Activated CD8-positive, alpha-beta T cell treated with anti-CD3 and anti-CD28 coated beads for 36 hours (primary cell): ENCODE data around the gene CHN1. TPM values are rescaled to one million over a fixed set of nuclear protein-coding genes. Genes with fewer than 3 reads are reported as not detected.

ENCODE experiments used
- ATAC-seq: fragments of 200-7000 bp; cut with Tn5 transposase; one replicate; pipeline ENCODE4 v1.10.0; 2021; ENCODE audit warnings: mild to moderate bottlenecking, moderate library complexity
- CTCF ChIA-PET: fragments of 350-600 bp; sonication (Branson Sonifier 250); formaldehyde crosslinking; loops from one replicate; lab custom pipeline; 2021; ENCODE audit warnings: antibody characterized with exemption; lab: Charles Lee
- POLR2A ChIA-PET: fragments of 350-600 bp; sonication (Branson Sonifier 250); formaldehyde crosslinking; loops from one replicate; lab custom pipeline; 2021; ENCODE audit warnings: antibody characterized with exemption; lab: Charles Lee
- DNase-seq: peaks from one replicate; pipeline ENCODE4 v3.0.0-alpha.2; 2020
- H3K27ac Mint-ChIP-seq: one replicate; pipeline ENCODE4 v1.8.0; 2021; ENCODE audit warnings: mild to moderate bottlenecking, mixed read lengths
- H3K27me3 Mint-ChIP-seq: one replicate; pipeline ENCODE4 v1.8.0; 2021; ENCODE audit warnings: mixed read lengths
- H3K36me3 Mint-ChIP-seq: one replicate; pipeline ENCODE4 v1.8.0; 2021; ENCODE audit warnings: low read depth, mixed read lengths
- H3K4me1 Mint-ChIP-seq: one replicate; pipeline ENCODE4 v1.8.0; 2021; ENCODE audit warnings: low read depth, mixed read lengths
- H3K4me3 Mint-ChIP-seq: one replicate; pipeline ENCODE4 v1.8.0; 2021; ENCODE audit warnings: mild to moderate bottlenecking, moderate library complexity, mixed read lengths
- H3K9me3 Mint-ChIP-seq: one replicate; pipeline ENCODE4 v1.8.0; 2021; ENCODE audit warnings: mixed read lengths
- CTCF ChIP-seq: fragments of 200-600 bp; IDR thresholded peaks from one replicate; pipeline ENCODE4 v1.8.0; 2022; ENCODE audit warnings: antibody characterized with exemption, mild to moderate bottlenecking
- intact Hi-C: fragments of 100-400 bp; cut with micrococcal nuclease; formaldehyde crosslinking; loops from one replicate; pipeline ENCODE4 v1.10.0; 2022
- total RNA-seq, 2 experiments: library from RNA; stranded (reverse); gene quantifications; one replicate each; pipeline ENCODE4 v1.2.3, GENCODE V29; 2021

Gene CHN1
- total RNA-seq, 2 experiments from 2014 or later: 2.9 to 3.0 TPM

- intact Hi-C loops: no loop called here
- ChIA-PET CTCF (no interaction called here), POLR2A (no interaction called here)
- no peak for ATAC-seq
- H3K9me3 Mint-ChIP-seq: no peaks in the 10 kb centered on the region
- peaks cover 14% of the 10 kb centered on the region for H3K4me1 Mint-ChIP-seq
- H3K27ac Mint-ChIP-seq: no peak overlapping the region
- H3K36me3 Mint-ChIP-seq: no peaks in the 10 kb centered on the region
- no peak overlapping the region for H3K4me3 Mint-ChIP-seq
- no peak for TF ChIP-seq CTCF
- DNase-seq: no peak
- H3K27me3 Mint-ChIP-seq: no peaks in the 10 kb centered on the region
These were observed 163.2 kb downstream of the CHN1 start for GRCh38 chr2:174841936-174842335.

- CTCF ChIA-PET: no interaction called here
- Mint-ChIP-seq H3K9me3 (no peaks in the 10 kb centered on the region), H3K27ac (no peak overlapping the region), H3K36me3 (no peaks in the 10 kb centered on the region), H3K4me3 (no peak overlapping the region), H3K27me3 (no peaks in the 10 kb centered on the region), H3K4me1 (peaks cover 17% of the 10 kb centered on the region)
- no peak for ATAC-seq
- POLR2A ChIA-PET: no interaction called here
- no peak for DNase-seq
- TF ChIP-seq CTCF: no peak
- intact Hi-C loops: no loop called here
These were observed 163.8 kb downstream of the CHN1 start for GRCh38 chr2:174841350-174841749.

DNA sequence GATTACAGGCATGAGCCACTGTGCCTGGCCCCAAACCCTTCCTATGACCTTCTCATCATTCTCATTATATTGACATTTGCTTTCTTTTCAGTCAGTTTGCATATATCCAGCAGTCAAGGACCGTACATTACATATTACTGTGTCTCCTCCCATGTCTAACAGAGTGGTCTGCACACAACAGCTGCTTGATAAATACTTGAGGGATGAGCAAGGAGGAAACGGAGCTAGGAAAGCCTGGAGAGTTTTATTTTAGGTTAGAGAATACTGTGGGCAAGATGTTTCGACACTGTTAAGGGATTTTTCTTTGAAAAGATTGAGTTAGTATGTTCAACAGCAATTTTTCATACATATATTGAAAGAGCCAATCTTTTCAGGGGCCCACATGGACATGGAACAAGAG lies 164.7 kb downstream of the CHN1 start:
- intact Hi-C loops: no loop called here
- Mint-ChIP-seq H3K9me3 (peaks cover 2% of the 10 kb centered on the region), H3K36me3 (peaks cover 2% of the 10 kb centered on the region), H3K27me3 (no peaks in the 10 kb centered on the region), H3K4me3 (no peak overlapping the region), H3K27ac (no peak overlapping the region), H3K4me1 (peaks cover 26% of the 10 kb centered on the region)
- no peak for DNase-seq
- CTCF ChIA-PET: interaction anchor here (1.4 kb wide), 1 partner anchor 91 kb away, joined by 6 read pairs; no protein-coding TSS in a partner anchor
- TF ChIP-seq CTCF: no peak
- ATAC-seq: no peak
- POLR2A ChIA-PET: no interaction called here

DNA sequence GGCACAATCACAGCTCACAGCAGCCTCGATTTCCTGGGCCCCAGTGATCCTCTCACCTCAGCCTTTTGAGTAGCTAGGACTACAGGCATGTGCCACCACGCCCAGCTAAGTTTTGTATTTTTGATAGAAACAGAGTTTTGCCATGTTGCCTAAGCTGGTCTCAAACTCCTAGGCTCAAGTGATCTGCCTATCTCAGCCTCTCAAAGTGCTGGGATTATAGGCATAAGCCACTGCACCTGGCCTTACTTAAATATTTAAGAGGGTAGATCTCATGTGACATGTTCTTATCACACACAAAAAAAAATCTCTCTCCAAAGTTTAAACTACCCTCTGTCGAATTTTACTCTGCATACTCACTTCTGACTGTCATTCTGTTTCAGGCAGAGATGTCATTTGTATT lies 165.5 kb downstream of the CHN1 start:
- CTCF ChIA-PET: interaction anchor here (1.4 kb wide), 1 partner anchor 90 kb away, joined by 6 read pairs; no protein-coding TSS in a partner anchor
- Mint-ChIP-seq H3K4me3 (no peak overlapping the region), H3K36me3 (peaks cover 5% of the 10 kb centered on the region), H3K27me3 (no peaks in the 10 kb centered on the region), H3K27ac (no peak overlapping the region), H3K4me1 (peaks cover 28% of the 10 kb centered on the region), H3K9me3 (peaks cover 5% of the 10 kb centered on the region)
- intact Hi-C loops: loop anchor here (5.0 kb wide), 1 partner anchor 62 kb away; no protein-coding TSS in a partner anchor
- no peak for ATAC-seq
- DNase-seq: no peak
- POLR2A ChIA-PET: no interaction called here
- no peak for TF ChIP-seq CTCF

DNA sequence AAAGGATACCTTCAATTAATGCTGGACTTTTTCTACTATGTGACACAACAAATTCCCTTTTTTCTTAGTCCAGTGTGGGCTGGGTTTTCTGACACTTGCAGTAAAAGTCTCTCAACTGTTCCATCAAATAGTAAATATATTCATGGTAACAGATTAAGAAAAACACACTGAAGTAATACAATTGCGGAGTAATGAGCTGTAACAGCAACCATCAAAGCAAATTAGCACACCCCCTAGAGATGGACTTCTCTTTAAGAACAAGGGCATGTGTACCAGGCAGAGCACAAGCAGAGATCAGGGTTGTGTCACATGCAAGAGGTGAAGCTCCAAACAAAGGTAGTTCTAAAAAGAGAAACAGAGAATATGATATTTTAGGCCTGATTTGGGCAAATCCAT lies 168.2 kb downstream of the CHN1 start:
- no peak for DNase-seq
- CTCF ChIA-PET: interaction anchor here (0.7 to 1.6 kb wide), 3 partner anchors 12 to 66 kb away, joined by 3 to 4 read pairs (median 3); no protein-coding TSS in a partner anchor
- Mint-ChIP-seq H3K9me3 (peaks cover 15% of the 10 kb centered on the region), H3K4me1 (peaks cover 39% of the 10 kb centered on the region), H3K4me3 (no peak overlapping the region), H3K27ac (no peak overlapping the region), H3K36me3 (peaks cover 11% of the 10 kb centered on the region), H3K27me3 (no peaks in the 10 kb centered on the region)
- ATAC-seq: no peak
- POLR2A ChIA-PET: interaction anchor here (0.6 to 1.2 kb wide), 3 partner anchors 162 to 282 kb away, joined by 3 read pairs; no protein-coding TSS in a partner anchor
- no peak for TF ChIP-seq CTCF
- intact Hi-C loops: loop anchor here (5.0 kb wide), 1 partner anchor 60 kb away; no protein-coding TSS in a partner anchor
